NCI-H510A treated with DMSO at 0.1 percent for 48 hours (cell line): Measurements from ENCODE around the gene RREB1.

Source experiments
- DNase-seq: peaks from one replicate; lab custom pipeline; 2025; lab: John Stamatoyannopoulos, UW

RREB1 gene

GRCh38 chr6:7163661-7164071 lies 55.9 kb downstream of the RREB1 start:
- DNase-seq = no peak

GRCh38 chr6:7164536-7165001 lies 56.8 kb downstream of the RREB1 start:
- no peak for DNase-seq

- DNase-seq = no peak
Observed at GRCh38 chr6:7165002-7165889, 57.5 kb downstream of the RREB1 start.

- no peak for DNase-seq
Observed at GRCh38 chr6:7165890-7166267, 58.1 kb downstream of the RREB1 start.

GRCh38 chr6:7166410-7167293 lies 58.9 kb downstream of the RREB1 start:
- DNase-seq = peak; percentile 25

GRCh38 chr6:7169296-7169721 lies 61.5 kb downstream of the RREB1 start:
- no peak for DNase-seq

- no peak for DNase-seq
Observed at GRCh38 chr6:7170117-7170732, 62.5 kb downstream of the RREB1 start.

- DNase-seq = peak; percentile 77
Observed at GRCh38 chr6:7171119-7171518, 63.4 kb downstream of the RREB1 start.

- DNase-seq = no peak
Observed at GRCh38 chr6:7171733-7172132, 64.0 kb downstream of the RREB1 start.

- no peak for DNase-seq
Observed at GRCh38 chr6:7172649-7173048, 64.9 kb downstream of the RREB1 start.

GRCh38 chr6:7173843-7174503 lies 66.2 kb downstream of the RREB1 start:
- DNase-seq = no peak

- no peak for DNase-seq
Observed at GRCh38 chr6:7175462-7175861, 67.7 kb downstream of the RREB1 start.

GRCh38 chr6:7176208-7176607 lies 68.4 kb downstream of the RREB1 start:
- DNase-seq = no peak

- DNase-seq = no peak
Observed at GRCh38 chr6:7178280-7178679, 70.5 kb downstream of the RREB1 start.

- no peak for DNase-seq
Observed at GRCh38 chr6:7180751-7181150, 73.0 kb downstream of the RREB1 start.

GRCh38 chr6:7183707-7184106 lies 75.9 kb downstream of the RREB1 start:
- no peak for DNase-seq

- DNase-seq = no peak
Observed at GRCh38 chr6:7184502-7184901, 76.7 kb downstream of the RREB1 start.

- no peak for DNase-seq
Observed at GRCh38 chr6:7185561-7185960, 77.8 kb downstream of the RREB1 start.

- DNase-seq = no peak
Observed at GRCh38 chr6:7188492-7188891, 80.7 kb downstream of the RREB1 start.

- no peak for DNase-seq
Observed at GRCh38 chr6:7189101-7189758, 81.5 kb downstream of the RREB1 start.

- no peak for DNase-seq
Observed at GRCh38 chr6:7190791-7191190, 83.0 kb downstream of the RREB1 start.
